Measurements from ENCODE around the gene WFS1. TPM values are rescaled to one million over a fixed set of nuclear protein-coding genes. Genes with fewer than 3 reads are reported as not detected.

The WFS1 gene
- total RNA-seq, 2 donors from 2014 or later: 77.9 to 131 TPM

GRCh38 chr4:6231663-6232165, 37.9 kb upstream of the WFS1 start:
- no peak for ATAC-seq (ENCODE audit: insufficient number of reproducible peaks, low FRiP score, low read depth)
- Histone ChIP-seq H3K27me3 (replicated peaks; ENCODE audit: insufficient read depth) (no peaks in the 10 kb centered on the region), H3K27ac (no peak overlapping the region), H3K36me3 (no peaks in the 10 kb centered on the region), H3K9me3 (no peaks in the 10 kb centered on the region), H3K4me3 (no peak overlapping the region), H3K4me1 (ENCODE audit: control insufficient read depth in 1 of 2, low read depth in 2 of 2) (no peaks in the 10 kb centered on the region)
- DNase-seq (ENCODE audit: low spot score): no peak
- no peak for TF ChIP-seq CTCF (IDR thresholded peaks at IDR 0.05)

GRCh38 chr4:6232836-6233785, 36.5 kb upstream of the WFS1 start:
- no peak for ATAC-seq (ENCODE audit: insufficient number of reproducible peaks, low FRiP score, low read depth)
- no peak for TF ChIP-seq CTCF (IDR thresholded peaks at IDR 0.05)
- no peaks in the 10 kb centered on the region for H3K27me3 ChIP-seq (replicated peaks; ENCODE audit: insufficient read depth)
- H3K4me3 ChIP-seq: no peak overlapping the region
- H3K27ac ChIP-seq: no peak overlapping the region
- no peaks in the 10 kb centered on the region for H3K36me3 ChIP-seq
- no peaks in the 10 kb centered on the region for H3K4me1 ChIP-seq (ENCODE audit: control insufficient read depth in 1 of 2, low read depth in 2 of 2)
- H3K9me3 ChIP-seq: no peaks in the 10 kb centered on the region
- DNase-seq (ENCODE audit: low spot score): no peak

- H3K27ac ChIP-seq: no peak overlapping the region
- no peaks in the 10 kb centered on the region for H3K27me3 ChIP-seq (replicated peaks; ENCODE audit: insufficient read depth)
- no peak for DNase-seq (ENCODE audit: low spot score)
- no peaks in the 10 kb centered on the region for H3K9me3 ChIP-seq
- no peak for TF ChIP-seq CTCF (IDR thresholded peaks at IDR 0.05)
- ATAC-seq (ENCODE audit: insufficient number of reproducible peaks, low FRiP score, low read depth): no peak
- no peaks in the 10 kb centered on the region for H3K4me1 ChIP-seq (ENCODE audit: control insufficient read depth in 1 of 2, low read depth in 2 of 2)
- no peak overlapping the region for H3K4me3 ChIP-seq
- no peaks in the 10 kb centered on the region for H3K36me3 ChIP-seq
Measured at GRCh38 chr4:6233929-6234328, 35.7 kb upstream of the WFS1 start.

GRCh38 chr4:6235012-6235411, 34.6 kb upstream of the WFS1 start:
- ATAC-seq (ENCODE audit: insufficient number of reproducible peaks, low FRiP score, low read depth) (no peak), DNase-seq (ENCODE audit: low spot score) (no peak)
- no peak overlapping the region for H3K27ac ChIP-seq
- TF ChIP-seq CTCF (IDR thresholded peaks at IDR 0.05): no peak
- H3K27me3 ChIP-seq (replicated peaks; ENCODE audit: insufficient read depth): no peaks in the 10 kb centered on the region
- H3K9me3 ChIP-seq: no peaks in the 10 kb centered on the region
- no peaks in the 10 kb centered on the region for H3K36me3 ChIP-seq
- H3K4me3 ChIP-seq: no peak overlapping the region
- no peaks in the 10 kb centered on the region for H3K4me1 ChIP-seq (ENCODE audit: control insufficient read depth in 1 of 2, low read depth in 2 of 2)

- no peak for TF ChIP-seq CTCF (IDR thresholded peaks at IDR 0.05)
- no peaks in the 10 kb centered on the region for H3K27me3 ChIP-seq (replicated peaks; ENCODE audit: insufficient read depth)
- H3K4me3 ChIP-seq: no peak overlapping the region
- no peak for ATAC-seq (ENCODE audit: insufficient number of reproducible peaks, low FRiP score, low read depth)
- no peak overlapping the region for H3K27ac ChIP-seq
- H3K4me1 ChIP-seq (ENCODE audit: control insufficient read depth in 1 of 2, low read depth in 2 of 2): no peaks in the 10 kb centered on the region
- no peaks in the 10 kb centered on the region for H3K9me3 ChIP-seq
- no peaks in the 10 kb centered on the region for H3K36me3 ChIP-seq
- no peak for DNase-seq (ENCODE audit: low spot score)
Measured at GRCh38 chr4:6235901-6236640, 33.6 kb upstream of the WFS1 start.
